Measurements from ENCODE around the gene SESN3. TPM values are rescaled to one million over a fixed set of nuclear protein-coding genes. Genes with fewer than 3 reads are reported as not detected.
A peak's percentile ranks its signal among the peaks of the same experiment; 100 is the strongest.

SESN3 gene
- total RNA-seq, 1 experiment from 2014 or later = 36.8 TPM

DNA sequence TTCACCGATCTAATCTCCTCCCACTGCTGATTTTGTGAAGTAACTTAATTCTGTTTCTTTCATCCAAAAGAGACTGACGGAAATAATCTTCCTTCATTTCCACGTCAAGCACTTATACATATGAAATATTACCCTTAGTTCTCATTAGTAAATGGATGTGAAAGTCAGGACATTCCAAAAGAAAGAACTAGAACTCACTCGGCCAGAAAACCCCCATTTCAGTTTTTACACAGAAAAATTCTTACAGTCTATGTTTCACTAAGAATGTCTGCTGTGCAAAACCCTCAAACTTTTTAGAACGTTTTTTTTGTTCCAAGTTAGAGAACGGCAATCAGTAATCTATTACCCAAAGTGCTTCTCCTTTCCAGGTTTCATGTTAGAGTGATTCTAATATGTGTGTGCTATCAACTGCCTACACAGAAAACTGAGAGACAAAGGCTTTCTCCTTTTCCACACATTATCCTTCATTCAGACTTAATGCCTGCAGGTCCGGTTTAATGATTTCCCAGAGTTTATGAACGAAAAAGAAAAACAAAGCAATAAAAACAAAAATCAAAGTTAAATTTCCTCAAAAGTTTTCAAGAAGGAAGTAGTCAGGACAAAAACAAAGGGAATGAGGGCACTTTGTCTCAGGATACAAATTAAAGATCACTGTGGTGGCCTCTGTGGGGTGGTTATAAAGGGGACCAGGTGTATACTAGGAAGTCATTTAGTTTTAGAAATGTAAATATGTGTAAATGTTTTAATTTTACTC is 11.3 kb upstream of the SESN3 start:
- Histone ChIP-seq H3T11ph (ENCODE audit: low read length) (no peak overlapping the region), H3K56ac (ENCODE audit: insufficient read length, low read depth, low read length) (no peak overlapping the region), H2BK20ac (ENCODE audit: low read depth, low read length, poor library complexity, severe bottlenecking) (no peak overlapping the region), H3K4me1 (ENCODE audit: insufficient read depth, low read length) (no peaks in the 10 kb centered on the region; the same call in 1 of the 2 replicates), H3K4ac (ENCODE audit: low read depth, low read length) (no peak overlapping the region), H2AFZ (ENCODE audit: low read length) (no peak overlapping the region), H3K9ac (ENCODE audit: extremely low read depth, insufficient read length, low read length) (no peak overlapping the region), H2BK120ac (ENCODE audit: low read depth, low read length, poor library complexity, severe bottlenecking) (no peak overlapping the region), H2BK5ac (ENCODE audit: insufficient read length, low read length) (no peak overlapping the region), H3K23ac (ENCODE audit: insufficient read length, low read depth, low read length) (no peak overlapping the region), H4K5ac (ENCODE audit: insufficient read length, low read depth, low read length) (no peak overlapping the region), H2BK15ac (ENCODE audit: low read depth, low read length) (no peak overlapping the region), H3K27ac (ENCODE audit: insufficient read length, low read depth, low read length) (no peak overlapping the region), H3K79me2 (ENCODE audit: insufficient read depth, low read length) (no peaks in the 10 kb centered on the region), H3K9me3 (ENCODE audit: control insufficient read depth, low read depth, low read length) (no peaks in the 10 kb centered on the region), H3K18ac (ENCODE audit: insufficient read length, low read depth, low read length) (no peak overlapping the region), H4K8ac (replicated peaks; ENCODE audit: insufficient read length, low read depth, low read length) (no peak overlapping the region), H4K91ac (ENCODE audit: insufficient read length, low read depth, low read length) (no peak overlapping the region), H3K27me3 (ENCODE audit: insufficient read depth, low read length) (no peaks in the 10 kb centered on the region), H3K79me1 (ENCODE audit: insufficient read depth, low read depth, low read length, poor library complexity, severe bottlenecking) (no peaks in the 10 kb centered on the region), H3K14ac (ENCODE audit: insufficient read depth, low read length) (no peak overlapping the region), H2AK5ac (ENCODE audit: insufficient read length, low read length) (no peak overlapping the region), H3K23me2 (ENCODE audit: insufficient read length, low read depth, low read length, poor library complexity, severe bottlenecking) (no peaks in the 10 kb centered on the region), H2BK12ac (ENCODE audit: insufficient read length, low read depth, low read length) (no peak overlapping the region), H3K4me2 (ENCODE audit: insufficient read depth, insufficient read length, low read length) (no peak overlapping the region), H4K20me1 (ENCODE audit: control insufficient read depth, insufficient read depth, insufficient read length) (no peaks in the 10 kb centered on the region)
- Mint-ChIP-seq H3K27ac (peak overlapping the region in 2 of 3 experiments; percentile 22 to 50; a peak in 3 of 7 replicates), H3K9me3 (no peaks in the 10 kb centered on the region; a peak in 1 of 5 replicates), H3K4me1 (peaks cover 39 to 41% of the 10 kb centered on the region in 2 experiments), H3K36me3 (ENCODE audit: insufficient read depth in 1 of 3, low read depth in 3 of 3) (no peaks in the 10 kb centered on the region), H3K4me3 (no peak overlapping the region), H3K27me3 (ENCODE audit: low read depth) (no peaks in the 10 kb centered on the region)
- DNase-seq = no peak
- no peak for TF ChIP-seq CTCF (conservative IDR thresholded peaks at IDR 0.05)
- WGBS (ENCODE audit: extremely low coverage, insufficient read length, low lambda C conversion rate) = no CpG with 5 or more reads among the region's 8 CpGs

Data from H9 (cell line).